ENCODE measurements around the gene TOLLIP. TPM values are rescaled to one million over a fixed set of nuclear protein-coding genes. Genes with fewer than 3 reads are reported as not detected.

TOLLIP gene
- total RNA-seq, 1 experiment from 2014 or later: 32.3 TPM

DNA sequence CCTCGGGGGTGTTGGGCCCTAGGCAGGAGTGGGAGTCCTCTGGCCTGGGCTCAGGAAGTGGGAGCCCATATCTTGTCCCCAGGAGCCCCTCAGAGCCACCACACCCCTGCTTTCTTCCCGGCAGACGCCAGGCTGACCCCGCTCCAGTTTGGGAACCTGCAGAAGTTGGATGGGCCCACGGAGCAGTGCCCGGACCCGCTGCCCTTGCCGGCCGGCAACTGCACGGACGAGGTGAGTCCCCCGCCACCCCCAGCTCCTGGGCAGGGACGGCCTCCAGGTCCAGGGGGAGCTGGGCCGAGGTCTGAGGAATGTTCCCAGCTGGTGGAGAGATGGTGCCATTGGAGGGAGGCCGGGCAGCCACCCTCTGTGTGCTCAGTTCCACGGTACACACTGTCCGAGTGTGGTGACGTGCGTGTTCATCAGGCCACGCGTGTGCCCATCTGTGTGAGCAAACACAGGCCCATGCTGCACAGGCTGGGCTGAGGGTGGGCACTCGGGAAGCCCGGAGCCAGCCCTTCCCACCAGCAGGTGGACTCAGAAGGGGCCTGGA lies 81.8 kb downstream of the TOLLIP start (continued):
- TF ChIP-seq CREB1 (CRISPR knock-in tag; IDR thresholded peaks at IDR 0.05): no peak
- TF ChIP-seq ERG (CRISPR knock-in tag; IDR thresholded peaks at IDR 0.05): no peak

DNA sequence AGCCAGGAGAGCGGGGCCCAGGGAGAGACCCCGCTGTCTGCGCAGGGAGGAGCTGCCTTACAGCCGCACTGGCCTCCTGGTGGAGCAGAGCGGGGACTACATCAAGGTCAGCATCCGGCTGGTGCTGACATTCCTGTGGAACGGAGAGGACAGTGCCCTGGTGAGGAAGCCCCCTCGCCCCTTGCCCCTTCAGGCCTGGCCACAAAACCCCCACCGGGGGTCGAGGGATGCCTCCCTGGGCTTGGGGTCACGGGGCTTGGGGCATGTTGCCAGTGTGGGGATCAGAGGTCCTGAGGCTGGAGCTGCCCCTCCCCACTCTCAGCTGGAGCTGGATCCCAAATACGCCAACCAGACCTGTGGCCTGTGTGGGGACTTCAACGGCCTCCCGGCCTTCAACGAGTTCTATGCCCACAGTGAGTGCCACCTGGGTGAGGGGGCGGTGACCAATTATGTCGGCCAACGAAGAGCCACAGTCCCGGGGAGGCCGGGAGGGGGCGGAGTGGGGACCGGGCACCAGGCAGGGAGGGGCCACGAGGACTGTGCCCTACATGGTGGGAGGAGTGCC lies 82.4 kb downstream of the TOLLIP start:
- Mint-ChIP-seq H3K9me3 (no peaks in the 10 kb centered on the region), H3K27me3 (ENCODE audit: low read depth) (no peaks in the 10 kb centered on the region), H3K27ac (no peak overlapping the region), H3K4me3 (no peak overlapping the region), H3K4me1 (peaks cover 3% of the 10 kb centered on the region), H3K36me3 (no peaks in the 10 kb centered on the region)
- TF ChIP-seq ELF4 (CRISPR knock-in tag; IDR thresholded peaks at IDR 0.05; ENCODE audit: low read depth) (no peak), CBFB (CRISPR knock-in tag; IDR thresholded peaks at IDR 0.05; ENCODE audit: low read depth) (no peak), EMX1 (CRISPR knock-in tag; IDR thresholded peaks at IDR 0.05) (no peak), PREB (CRISPR knock-in tag; IDR thresholded peaks at IDR 0.05; ENCODE audit: borderline replicate concordance) (no peak)
- TF ChIP-seq, protein P1, sequence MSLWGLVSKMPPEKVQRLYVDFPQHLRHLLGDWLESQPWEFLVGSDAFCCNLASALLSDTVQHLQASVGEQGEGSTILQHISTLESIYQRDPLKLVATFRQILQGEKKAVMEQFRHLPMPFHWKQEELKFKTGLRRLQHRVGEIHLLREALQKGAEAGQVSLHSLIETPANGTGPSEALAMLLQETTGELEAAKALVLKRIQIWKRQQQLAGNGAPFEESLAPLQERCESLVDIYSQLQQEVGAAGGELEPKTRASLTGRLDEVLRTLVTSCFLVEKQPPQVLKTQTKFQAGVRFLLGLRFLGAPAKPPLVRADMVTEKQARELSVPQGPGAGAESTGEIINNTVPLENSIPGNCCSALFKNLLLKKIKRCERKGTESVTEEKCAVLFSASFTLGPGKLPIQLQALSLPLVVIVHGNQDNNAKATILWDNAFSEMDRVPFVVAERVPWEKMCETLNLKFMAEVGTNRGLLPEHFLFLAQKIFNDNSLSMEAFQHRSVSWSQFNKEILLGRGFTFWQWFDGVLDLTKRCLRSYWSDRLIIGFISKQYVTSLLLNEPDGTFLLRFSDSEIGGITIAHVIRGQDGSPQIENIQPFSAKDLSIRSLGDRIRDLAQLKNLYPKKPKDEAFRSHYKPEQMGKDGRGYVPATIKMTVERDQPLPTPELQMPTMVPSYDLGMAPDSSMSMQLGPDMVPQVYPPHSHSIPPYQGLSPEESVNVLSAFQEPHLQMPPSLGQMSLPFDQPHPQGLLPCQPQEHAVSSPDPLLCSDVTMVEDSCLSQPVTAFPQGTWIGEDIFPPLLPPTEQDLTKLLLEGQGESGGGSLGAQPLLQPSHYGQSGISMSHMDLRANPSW (CRISPR knock-in tag; conservative IDR thresholded peaks at IDR 0.05; ENCODE audit: low read depth): no peak
- peak; percentile 49 for DNase-seq (ENCODE audit: low spot score)
- peak; percentile 56 for ATAC-seq
- ChIA-PET CTCF (interaction anchor here (0.6 to 1.6 kb wide), 12 partner anchors 8 to 287 kb away, joined by 3 to 4 read pairs (median 3); partner anchors contain the start of gene TOLLIP), POLR2A (interaction anchor here (0.6 kb wide), 1 partner anchor 1145 kb away, joined by 6 read pairs; no protein-coding TSS in a partner anchor)

DNA sequence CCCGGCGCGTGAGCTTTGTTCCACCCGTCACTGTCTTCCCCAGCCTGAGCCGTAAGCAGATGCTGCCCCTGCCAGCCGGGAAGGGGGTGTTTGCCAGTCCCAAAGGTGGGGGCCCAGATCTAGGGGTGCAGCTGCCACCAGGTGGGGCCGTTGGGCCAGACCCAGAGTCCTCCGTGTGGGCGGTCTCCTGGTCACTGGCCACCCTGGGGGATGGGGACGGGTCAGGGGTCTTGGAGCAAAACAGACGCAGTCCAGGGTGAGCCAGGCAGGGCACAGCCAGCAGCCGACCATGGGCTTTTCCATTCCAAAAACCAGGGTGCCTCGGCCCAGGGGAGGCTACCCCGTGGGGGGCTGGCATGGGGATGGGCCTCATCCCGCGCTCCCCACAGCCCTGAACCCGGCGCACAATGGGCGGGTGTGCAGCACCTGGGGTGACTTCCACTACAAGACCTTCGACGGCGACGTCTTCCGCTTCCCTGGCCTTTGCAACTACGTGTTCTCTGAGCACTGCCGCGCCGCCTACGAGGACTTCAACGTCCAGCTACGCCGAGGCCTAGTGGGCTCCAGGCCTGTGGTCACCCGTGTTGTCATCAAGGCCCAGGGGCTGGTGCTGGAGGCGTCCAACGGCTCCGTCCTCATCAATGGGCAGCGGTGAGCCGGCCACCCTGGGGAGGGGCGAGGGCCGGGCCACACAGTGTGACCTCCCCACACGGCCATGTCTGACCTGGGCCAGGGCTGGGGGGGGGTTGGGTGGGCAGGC lies 83.0 kb downstream of the TOLLIP start:
- DNase-seq (ENCODE audit: low spot score) (peak; percentile 47), ATAC-seq (no peak)
- Mint-ChIP-seq H3K4me3 (no peak overlapping the region), H3K9me3 (no peaks in the 10 kb centered on the region), H3K27me3 (ENCODE audit: low read depth) (no peaks in the 10 kb centered on the region), H3K36me3 (no peaks in the 10 kb centered on the region), H3K27ac (no peak overlapping the region), H3K4me1 (peaks cover 3% of the 10 kb centered on the region)
- CTCF ChIA-PET: interaction anchor here (0.6 to 1.8 kb wide), 13 partner anchors 9 to 289 kb away, joined by 3 to 7 read pairs (median 3); partner anchors contain the start of gene TOLLIP
- POLR2A ChIA-PET: interaction anchor here (0.6 kb wide), 1 partner anchor 1145 kb away, joined by 6 read pairs; no protein-coding TSS in a partner anchor
- no peak for TF ChIP-seq CBFB (CRISPR knock-in tag; IDR thresholded peaks at IDR 0.05; ENCODE audit: low read depth)
- TF ChIP-seq RELA (CRISPR knock-in tag; IDR thresholded peaks at IDR 0.05; ENCODE audit: borderline replicate concordance): no peak
- no peak for TF ChIP-seq TCF7 (CRISPR knock-in tag; IDR thresholded peaks at IDR 0.05; ENCODE audit: low read depth)
- TF ChIP-seq CREB1 (CRISPR knock-in tag; IDR thresholded peaks at IDR 0.05): no peak
- TF ChIP-seq NFYB (CRISPR knock-in tag; conservative IDR thresholded peaks at IDR 0.05; ENCODE audit: low read depth): no peak
- TF ChIP-seq ZNF532 (CRISPR knock-in tag; IDR thresholded peaks at IDR 0.05; ENCODE audit: borderline replicate concordance): no peak
- TF ChIP-seq, protein P2, sequence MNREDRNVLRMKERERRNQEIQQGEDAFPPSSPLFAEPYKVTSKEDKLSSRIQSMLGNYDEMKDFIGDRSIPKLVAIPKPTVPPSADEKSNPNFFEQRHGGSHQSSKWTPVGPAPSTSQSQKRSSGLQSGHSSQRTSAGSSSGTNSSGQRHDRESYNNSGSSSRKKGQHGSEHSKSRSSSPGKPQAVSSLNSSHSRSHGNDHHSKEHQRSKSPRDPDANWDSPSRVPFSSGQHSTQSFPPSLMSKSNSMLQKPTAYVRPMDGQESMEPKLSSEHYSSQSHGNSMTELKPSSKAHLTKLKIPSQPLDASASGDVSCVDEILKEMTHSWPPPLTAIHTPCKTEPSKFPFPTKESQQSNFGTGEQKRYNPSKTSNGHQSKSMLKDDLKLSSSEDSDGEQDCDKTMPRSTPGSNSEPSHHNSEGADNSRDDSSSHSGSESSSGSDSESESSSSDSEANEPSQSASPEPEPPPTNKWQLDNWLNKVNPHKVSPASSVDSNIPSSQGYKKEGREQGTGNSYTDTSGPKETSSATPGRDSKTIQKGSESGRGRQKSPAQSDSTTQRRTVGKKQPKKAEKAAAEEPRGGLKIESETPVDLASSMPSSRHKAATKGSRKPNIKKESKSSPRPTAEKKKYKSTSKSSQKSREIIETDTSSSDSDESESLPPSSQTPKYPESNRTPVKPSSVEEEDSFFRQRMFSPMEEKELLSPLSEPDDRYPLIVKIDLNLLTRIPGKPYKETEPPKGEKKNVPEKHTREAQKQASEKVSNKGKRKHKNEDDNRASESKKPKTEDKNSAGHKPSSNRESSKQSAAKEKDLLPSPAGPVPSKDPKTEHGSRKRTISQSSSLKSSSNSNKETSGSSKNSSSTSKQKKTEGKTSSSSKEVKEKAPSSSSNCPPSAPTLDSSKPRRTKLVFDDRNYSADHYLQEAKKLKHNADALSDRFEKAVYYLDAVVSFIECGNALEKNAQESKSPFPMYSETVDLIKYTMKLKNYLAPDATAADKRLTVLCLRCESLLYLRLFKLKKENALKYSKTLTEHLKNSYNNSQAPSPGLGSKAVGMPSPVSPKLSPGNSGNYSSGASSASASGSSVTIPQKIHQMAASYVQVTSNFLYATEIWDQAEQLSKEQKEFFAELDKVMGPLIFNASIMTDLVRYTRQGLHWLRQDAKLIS (CRISPR knock-in tag; IDR thresholded peaks at IDR 0.05; ENCODE audit: borderline replicate concordance): no peak

Measured in WTC11 (cell line).